ENCODE results near the gene KCNMA1. TPM values are rescaled to one million over a fixed set of nuclear protein-coding genes. Genes with fewer than 3 reads are reported as not detected.

The KCNMA1 gene
- total and polyA plus RNA-seq, 10 donors, result 9.3 to 114 (median 51.5) TPM

- Histone ChIP-seq H3K27me3 (replicated peaks in 1 of 7) (peaks cover 0 to 15% (median 0%) of the 10 kb centered on the region in 7 donors), H3K4me3 (no peak overlapping the region), H3K36me3 (no peaks in the 10 kb centered on the region), H3K27ac (no peak overlapping the region), H3K4me1 (no peaks in the 10 kb centered on the region), H3K9me3 (no peaks in the 10 kb centered on the region)
- WGBS, 5 donors, result 80 to 87% (median 83%) methylated on average over 5 of the region's 5 CpGs
- TF ChIP-seq POLR2AphosphoS5 (IDR thresholded peaks at IDR 0.05) (no peak), POLR2A (IDR thresholded peaks at IDR 0.05) (no peak), CTCF (IDR thresholded peaks at IDR 0.05 in 8 of 11, conservative IDR thresholded peaks at IDR 0.05 in 3 of 11) (no peak)
- intact Hi-C loops (cut with DNase I; ENCODE audit: low total_unique reads), result no loop called here
- DNase-seq, result no peak
These were observed 181.2 kb downstream of the KCNMA1 start for GRCh38 chr10:77456414-77456813.

- Histone ChIP-seq H3K27me3 (replicated peaks in 1 of 7) (peaks cover 0 to 15% (median 0%) of the 10 kb centered on the region in 7 donors), H3K27ac (no peak overlapping the region), H3K4me3 (no peak overlapping the region), H3K36me3 (no peaks in the 10 kb centered on the region), H3K4me1 (no peaks in the 10 kb centered on the region), H3K9me3 (no peaks in the 10 kb centered on the region)
- DNase-seq, result no peak
- intact Hi-C loops (cut with DNase I; ENCODE audit: low total_unique reads), result no loop called here
- TF ChIP-seq POLR2AphosphoS5 (IDR thresholded peaks at IDR 0.05) (no peak), POLR2A (IDR thresholded peaks at IDR 0.05) (no peak), CTCF (IDR thresholded peaks at IDR 0.05 in 8 of 11, conservative IDR thresholded peaks at IDR 0.05 in 3 of 11) (no peak)
- 78 to 91% (median 81%) methylated on average over 2 of the region's 2 CpGs for WGBS, 5 donors
These were observed 182.0 kb downstream of the KCNMA1 start for GRCh38 chr10:77455561-77455960.

- no peak for DNase-seq
- H3K27me3 ChIP-seq (replicated peaks in 1 of 7), result peaks cover 0 to 15% (median 0%) of the 10 kb centered on the region in 7 donors
- no peak overlapping the region for H3K27ac ChIP-seq
- no peaks in the 10 kb centered on the region for H3K9me3 ChIP-seq
- H3K4me3 ChIP-seq, result no peak overlapping the region
- TF ChIP-seq POLR2A (IDR thresholded peaks at IDR 0.05), result no peak
- TF ChIP-seq CTCF (IDR thresholded peaks at IDR 0.05 in 8 of 11, conservative IDR thresholded peaks at IDR 0.05 in 3 of 11), result no peak
- TF ChIP-seq POLR2AphosphoS5 (IDR thresholded peaks at IDR 0.05), result no peak
- WGBS, 5 donors, result 64 to 82% (median 76%) methylated on average over 4 of the region's 4 CpGs
- intact Hi-C loops (cut with DNase I; ENCODE audit: low total_unique reads), result no loop called here
- H3K36me3 ChIP-seq, result no peaks in the 10 kb centered on the region
- no peaks in the 10 kb centered on the region for H3K4me1 ChIP-seq
These were observed 184.6 kb downstream of the KCNMA1 start for GRCh38 chr10:77452952-77453564.

GRCh38 chr10:77451886-77452285 lies 185.7 kb downstream of the KCNMA1 start:
- DNase-seq, result no peak
- 73 to 95% (median 90%) methylated on average over 2 of the region's 2 CpGs for WGBS, 5 donors
- no peak overlapping the region for H3K27ac ChIP-seq
- H3K27me3 ChIP-seq (replicated peaks in 1 of 7), result peaks cover 0 to 7% (median 0%) of the 10 kb centered on the region in 7 donors
- intact Hi-C loops (cut with DNase I; ENCODE audit: low total_unique reads), result no loop called here
- H3K4me1 ChIP-seq, result no peaks in the 10 kb centered on the region
- no peaks in the 10 kb centered on the region for H3K9me3 ChIP-seq
- TF ChIP-seq POLR2A (IDR thresholded peaks at IDR 0.05) (no peak), CTCF (IDR thresholded peaks at IDR 0.05 in 8 of 11, conservative IDR thresholded peaks at IDR 0.05 in 3 of 11) (no peak), POLR2AphosphoS5 (IDR thresholded peaks at IDR 0.05) (no peak)
- no peak overlapping the region for H3K4me3 ChIP-seq
- H3K36me3 ChIP-seq, result no peaks in the 10 kb centered on the region
